Measurements from ENCODE around the gene AEBP2.

- TF ChIP-seq, protein P1, sequence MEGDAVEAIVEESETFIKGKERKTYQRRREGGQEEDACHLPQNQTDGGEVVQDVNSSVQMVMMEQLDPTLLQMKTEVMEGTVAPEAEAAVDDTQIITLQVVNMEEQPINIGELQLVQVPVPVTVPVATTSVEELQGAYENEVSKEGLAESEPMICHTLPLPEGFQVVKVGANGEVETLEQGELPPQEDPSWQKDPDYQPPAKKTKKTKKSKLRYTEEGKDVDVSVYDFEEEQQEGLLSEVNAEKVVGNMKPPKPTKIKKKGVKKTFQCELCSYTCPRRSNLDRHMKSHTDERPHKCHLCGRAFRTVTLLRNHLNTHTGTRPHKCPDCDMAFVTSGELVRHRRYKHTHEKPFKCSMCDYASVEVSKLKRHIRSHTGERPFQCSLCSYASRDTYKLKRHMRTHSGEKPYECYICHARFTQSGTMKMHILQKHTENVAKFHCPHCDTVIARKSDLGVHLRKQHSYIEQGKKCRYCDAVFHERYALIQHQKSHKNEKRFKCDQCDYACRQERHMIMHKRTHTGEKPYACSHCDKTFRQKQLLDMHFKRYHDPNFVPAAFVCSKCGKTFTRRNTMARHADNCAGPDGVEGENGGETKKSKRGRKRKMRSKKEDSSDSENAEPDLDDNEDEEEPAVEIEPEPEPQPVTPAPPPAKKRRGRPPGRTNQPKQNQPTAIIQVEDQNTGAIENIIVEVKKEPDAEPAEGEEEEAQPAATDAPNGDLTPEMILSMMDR (IDR thresholded peaks at IDR 0.05), result no peak
- TF ChIP-seq POLR2A (IDR thresholded peaks at IDR 0.05) (no peak), EP300 (IDR thresholded peaks at IDR 0.05) (no peak)
Measured at GRCh38 chr12:19453961-19454360, 14.7 kb downstream of the AEBP2 start.

Data from gastroesophageal sphincter (tissue), 3 donors.